ENCODE measurements around the gene WRAP53. TPM values are rescaled to one million over a fixed set of nuclear protein-coding genes. Genes with fewer than 3 reads are reported as not detected.
"Not testable (repeated sequence)": the region's sequence is repeated elsewhere in the genome, so short reads cannot be mapped to it uniquely, and the experiment has no call there.

WRAP53 gene
- 38.8 TPM for polyA plus RNA-seq (2012; ENCODE audit: insufficient read depth, insufficient read length)

DNA sequence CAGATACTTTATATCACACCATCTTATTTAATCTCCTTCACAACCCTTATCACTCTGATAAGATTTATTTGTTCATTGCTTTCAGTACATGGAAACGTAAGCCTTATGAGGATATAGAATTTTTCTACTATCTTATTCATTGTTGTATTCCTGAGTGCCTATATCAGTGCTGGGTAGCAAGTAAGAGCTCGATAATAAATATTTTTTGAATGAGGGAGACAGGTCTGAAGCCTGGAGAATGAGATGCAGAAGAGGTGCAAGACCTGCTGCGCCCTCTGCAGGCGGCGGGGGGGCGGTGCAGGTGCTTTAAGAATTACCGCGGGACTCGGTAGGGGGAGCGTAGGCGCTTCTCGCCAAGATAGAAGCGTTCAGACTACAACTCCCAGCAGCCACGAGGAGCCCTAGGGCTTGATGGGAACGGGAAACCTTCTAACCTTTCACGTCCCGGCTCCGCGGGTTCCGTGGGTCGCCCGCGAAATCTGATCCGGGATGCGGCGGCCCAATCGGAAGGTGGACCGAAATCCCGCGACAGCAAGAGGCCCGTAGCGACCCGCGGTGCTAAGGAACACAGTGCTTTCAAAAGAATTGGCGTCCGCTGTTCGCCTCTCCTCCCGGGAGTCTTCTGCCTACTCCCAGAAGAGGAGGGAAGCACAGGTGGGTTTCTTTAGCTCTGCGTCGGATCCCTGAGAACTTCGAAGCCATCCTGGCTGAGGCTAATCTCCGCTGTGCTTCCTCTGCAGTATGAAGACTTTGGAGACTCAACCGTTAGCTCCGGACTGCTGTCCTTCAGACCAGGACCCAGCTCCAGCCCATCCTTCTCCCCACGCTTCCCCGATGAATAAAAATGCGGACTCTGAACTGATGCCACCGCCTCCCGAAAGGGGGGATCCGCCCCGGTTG lies at the start of gene WRAP53:
Gene WRAP53 (plus strand): TSS at position 570 of the 900 bp plus-strand sequence. CDS start 172 bp downstream, at position 742.
- DNase-seq (ENCODE audit: low read depth, low spot score) = peak; percentile 94
- peak within 1 kb of the TSS; percentile 100 for H3K4me3 ChIP-seq (ENCODE audit: low read length)

DNA sequence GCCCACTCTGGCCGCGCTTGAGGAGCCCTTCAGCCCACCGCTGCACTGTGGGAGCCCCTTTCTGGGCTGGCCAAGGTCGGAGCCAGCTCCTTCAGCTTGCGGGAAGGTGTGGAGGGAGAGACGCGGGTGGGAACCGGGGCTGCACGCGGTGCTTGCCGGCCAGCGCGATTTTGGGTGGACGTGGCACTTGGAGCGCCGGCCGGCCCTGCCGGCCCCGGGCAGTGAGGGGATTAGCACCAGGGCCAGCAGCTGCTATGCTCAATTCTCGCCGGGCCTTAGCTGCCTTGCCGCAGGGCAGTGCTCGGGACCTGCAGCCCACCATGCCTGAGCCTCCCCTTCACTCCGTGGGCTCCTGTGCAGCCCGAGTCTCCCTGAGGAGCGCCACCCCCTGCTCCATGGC lies 47.5 kb upstream of the WRAP53 start:
- no peak overlapping the region for H3K4me3 ChIP-seq (ENCODE audit: low read length)
- DNase-seq (ENCODE audit: low read depth, low spot score) = no peak

DNA sequence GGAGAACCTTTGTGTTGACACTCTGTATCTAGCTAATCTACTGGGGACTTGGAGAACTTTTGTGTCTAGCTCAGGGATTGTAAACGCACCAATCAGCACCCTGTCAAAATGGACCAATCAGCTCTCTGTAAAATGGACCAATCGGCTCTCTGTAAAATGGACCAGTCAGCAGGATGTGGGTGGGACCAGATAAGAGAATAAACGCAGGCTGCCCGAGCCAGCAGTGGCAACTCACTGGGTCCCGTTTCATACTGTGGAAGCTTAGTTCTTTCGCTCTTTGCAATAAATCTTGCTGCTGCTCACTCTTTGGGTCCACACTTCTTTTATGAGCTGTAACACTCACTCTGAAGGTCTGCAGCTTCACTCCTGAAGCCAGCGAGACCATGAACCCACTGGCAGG lies 46.6 kb upstream of the WRAP53 start:
- not testable (repeated sequence) for H3K4me3 ChIP-seq (ENCODE audit: low read length); DNase-seq (ENCODE audit: low read depth, low spot score)

DNA sequence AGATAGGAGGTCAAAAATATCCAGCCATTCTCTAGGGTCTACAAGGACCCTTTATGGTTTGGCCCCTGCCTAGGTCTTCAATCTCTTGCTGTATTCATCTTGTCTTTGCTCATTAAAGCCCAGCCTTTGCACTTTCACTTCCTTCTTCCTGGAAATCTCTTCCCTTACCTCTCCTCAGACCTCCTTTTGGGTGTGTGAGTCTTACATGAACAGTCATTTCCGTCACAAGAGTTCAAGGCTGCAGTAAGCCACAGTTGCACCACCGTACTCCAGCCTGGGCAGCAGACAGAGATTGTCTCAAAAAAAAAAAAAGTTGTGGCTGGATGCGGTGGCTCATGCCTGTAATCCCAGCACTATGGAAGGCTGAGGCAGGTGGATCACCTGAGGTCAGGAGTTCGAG lies 43.5 kb upstream of the WRAP53 start:
- H3K4me3 ChIP-seq (ENCODE audit: low read length) = no peak overlapping the region
- no peak for DNase-seq (ENCODE audit: low read depth, low spot score)

DNA sequence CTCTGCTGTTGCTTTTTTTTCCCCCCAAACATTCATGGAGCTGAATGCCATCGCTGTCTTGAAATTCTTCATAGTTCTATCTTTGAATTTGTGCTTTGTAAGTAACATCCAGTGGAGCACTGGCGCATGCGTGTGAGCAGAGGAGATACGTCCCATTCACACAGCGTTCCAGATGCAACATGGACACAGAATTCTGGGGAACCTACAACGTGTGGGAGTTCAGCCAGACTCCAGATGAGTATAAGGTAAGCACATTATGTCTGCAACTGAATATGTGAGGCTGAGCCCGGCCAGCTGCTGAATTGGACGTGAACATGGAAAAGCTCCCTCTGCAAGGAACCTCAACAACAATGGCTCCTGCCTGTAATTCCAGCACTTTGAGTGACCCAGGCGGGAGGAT lies 41.8 kb upstream of the WRAP53 start:
- no peak overlapping the region for H3K4me3 ChIP-seq (ENCODE audit: low read length)
- no peak for DNase-seq (ENCODE audit: low read depth, low spot score)

DNA sequence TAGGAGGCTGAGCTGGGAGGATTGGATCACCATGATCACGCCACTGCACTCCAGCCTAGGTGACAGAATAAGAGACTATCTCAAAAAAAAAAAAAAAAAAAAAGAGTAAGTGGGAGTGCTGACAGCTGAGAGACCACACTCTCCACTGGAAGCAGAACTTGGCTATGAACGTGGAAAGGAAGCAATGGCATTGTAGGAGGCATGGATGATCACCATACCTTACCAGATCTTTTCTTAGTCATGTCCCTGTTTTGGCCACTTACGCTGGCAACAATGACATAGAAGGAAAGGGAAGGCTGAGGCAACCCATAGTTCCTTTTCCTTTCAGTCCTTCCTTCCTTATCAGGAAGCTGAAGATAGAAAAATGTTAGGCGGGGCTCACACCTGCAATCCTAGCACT lies 41.3 kb upstream of the WRAP53 start:
- DNase-seq (ENCODE audit: low read depth, low spot score) = no peak
- no peak overlapping the region for H3K4me3 ChIP-seq (ENCODE audit: low read length)

DNA sequence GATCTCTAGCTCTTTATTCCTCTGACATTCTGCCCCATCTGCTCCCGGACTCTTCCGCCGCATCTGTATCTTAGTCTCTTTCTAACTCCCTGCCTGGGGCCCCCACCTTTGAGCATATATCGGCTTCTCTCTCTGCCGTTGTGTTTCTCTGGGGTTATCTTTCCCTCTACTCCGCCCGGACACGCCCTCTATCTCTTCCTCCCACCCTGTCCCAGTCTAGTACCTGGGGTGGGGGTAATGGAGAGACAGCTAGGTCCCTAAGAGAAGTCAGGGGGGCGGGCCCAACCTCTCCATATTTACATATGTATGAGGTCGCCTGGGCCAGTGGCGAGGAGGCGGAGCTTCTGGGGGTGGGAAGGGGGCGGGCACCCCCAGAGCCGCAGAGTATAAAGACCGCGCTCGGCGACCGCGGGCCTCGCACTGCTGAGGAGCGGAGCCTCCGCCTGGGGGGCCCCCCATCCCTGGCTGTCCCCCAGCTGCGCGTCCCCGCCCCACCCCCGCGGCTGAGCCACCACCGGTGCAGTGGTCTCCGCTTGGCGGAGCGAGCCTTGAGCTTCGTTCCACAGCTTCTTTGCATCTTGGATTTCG lies 37.7 kb upstream of the WRAP53 start, which contains the start of gene ATP1B2:
Gene ATP1B2 (plus strand): TSS at position 418 of the 588 bp plus-strand sequence. CDS start 593 bp downstream, outside the sequence.
- H3K4me3 ChIP-seq (ENCODE audit: low read length) = peak within 1 kb of the TSS; percentile 22; the same call in 1 of the 2 replicates
- DNase-seq (ENCODE audit: low read depth, low spot score) = peak; percentile 66

DNA sequence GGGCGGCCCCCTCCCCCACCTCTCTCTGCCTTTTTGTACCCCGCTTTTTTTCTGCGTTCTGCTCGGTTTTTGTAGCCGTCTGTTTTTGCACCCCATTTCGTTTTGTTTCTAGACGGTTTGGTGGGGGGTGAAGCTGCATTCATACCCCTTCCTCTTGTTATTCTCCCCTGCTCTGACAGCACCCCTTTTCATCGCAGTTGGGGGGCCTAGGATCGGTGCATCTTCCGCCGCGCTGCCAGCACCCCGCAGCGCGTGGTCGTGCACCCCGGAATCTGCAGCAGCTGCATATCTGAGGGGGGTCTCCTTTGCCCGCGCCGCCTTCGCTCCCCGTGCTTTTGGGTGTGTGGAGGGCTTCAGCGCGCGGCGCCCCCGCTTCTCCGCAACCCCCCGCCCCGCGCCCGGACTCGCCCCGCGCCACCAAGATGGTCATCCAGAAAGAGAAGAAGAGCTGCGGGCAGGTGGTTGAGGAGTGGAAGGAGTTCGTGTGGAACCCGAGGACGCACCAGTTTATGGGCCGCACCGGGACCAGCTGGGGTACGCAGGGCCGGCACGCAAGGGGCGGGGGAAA lies 37.1 kb upstream of the WRAP53 start:
- no peak for DNase-seq (ENCODE audit: low read depth, low spot score)
- peak overlapping the region; percentile 22; the same call in 1 of the 2 replicates for H3K4me3 ChIP-seq (ENCODE audit: low read length)

DNA sequence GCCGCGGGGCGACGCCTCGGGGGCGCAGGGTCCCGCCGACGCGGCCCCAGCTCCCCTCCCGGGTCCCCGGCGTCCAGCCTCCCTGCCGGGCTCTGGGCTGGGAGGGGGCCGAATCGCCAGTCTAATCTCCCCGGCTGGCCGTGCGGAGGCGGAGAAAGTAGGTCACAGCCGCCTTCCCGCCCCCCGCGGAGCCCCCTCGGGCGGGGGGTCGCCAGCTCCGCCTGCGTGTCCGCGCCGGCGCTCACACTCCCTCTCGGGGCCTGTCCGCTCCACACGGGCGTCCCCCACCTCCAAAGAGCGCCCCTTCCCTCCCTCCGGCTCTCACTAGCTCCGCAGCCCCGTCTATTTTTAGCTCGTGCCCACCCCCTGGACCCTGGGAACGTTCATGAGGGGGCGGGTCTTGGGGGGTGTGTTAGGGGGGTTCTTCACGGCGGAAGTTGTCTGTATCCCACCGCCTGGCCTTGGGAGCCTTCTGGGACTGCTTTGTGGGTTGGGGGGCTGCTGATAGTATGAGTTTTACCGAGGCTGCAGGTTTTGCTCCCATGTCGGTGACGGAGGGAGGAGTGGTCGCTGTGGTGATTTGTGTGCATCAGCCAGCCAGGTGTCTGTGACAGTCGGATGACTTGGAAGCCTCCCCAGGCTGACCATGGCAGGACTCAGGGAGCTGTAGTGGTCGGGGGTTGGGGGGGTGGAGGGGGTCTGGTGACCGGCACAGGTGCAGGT lies 36.5 kb upstream of the WRAP53 start:
- no peak overlapping the region for H3K4me3 ChIP-seq (ENCODE audit: low read length)
- no peak for DNase-seq (ENCODE audit: low read depth, low spot score)

DNA sequence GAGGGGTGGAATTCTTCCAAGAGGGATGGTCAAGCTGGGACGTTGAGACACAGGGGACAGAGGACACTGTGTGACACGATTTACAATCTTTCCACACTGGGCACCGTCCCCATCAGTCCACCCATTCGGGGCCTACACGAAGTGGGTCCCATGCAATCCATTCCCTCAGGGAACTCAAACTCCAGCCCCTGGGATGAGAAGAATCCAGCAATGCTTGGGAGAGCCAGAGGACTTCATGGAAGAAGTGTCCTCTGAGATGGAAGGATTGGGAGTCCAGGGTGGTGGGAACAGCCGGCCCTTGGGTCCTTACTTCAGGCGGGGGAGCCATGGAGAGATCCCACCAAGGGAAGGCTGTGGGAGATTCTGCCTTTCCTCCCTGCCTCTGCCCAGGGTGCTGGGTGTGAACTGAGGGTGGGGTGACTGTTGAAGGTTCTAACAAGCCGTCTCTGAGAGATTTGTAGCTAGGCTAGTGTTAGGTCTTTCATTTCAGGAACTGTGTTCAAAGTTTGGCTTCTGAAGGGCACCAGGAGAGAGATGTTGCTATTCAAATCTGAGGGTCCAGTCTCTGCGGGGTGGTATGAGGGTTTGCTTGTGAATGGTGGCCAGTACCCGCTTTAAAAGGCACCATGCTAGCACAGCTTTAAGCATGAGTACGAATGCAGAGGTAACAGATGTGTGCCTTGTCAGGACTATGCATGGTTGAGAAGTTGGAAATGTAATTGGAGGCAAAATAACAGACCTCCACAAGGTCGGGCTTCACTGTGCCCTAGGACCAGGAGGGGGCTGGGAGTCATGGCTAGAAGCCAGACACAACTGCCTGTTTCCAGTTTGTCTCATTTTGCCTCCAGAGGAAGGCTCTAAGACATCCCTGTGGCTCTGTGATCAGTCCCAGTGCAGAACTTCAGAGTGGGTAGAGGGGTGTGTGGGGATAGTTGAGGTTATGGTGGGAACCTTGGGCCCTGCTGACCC lies 35.6 kb upstream of the WRAP53 start:
- no peak overlapping the region for H3K4me3 ChIP-seq (ENCODE audit: low read length)
- no peak for DNase-seq (ENCODE audit: low read depth, low spot score)

DNA sequence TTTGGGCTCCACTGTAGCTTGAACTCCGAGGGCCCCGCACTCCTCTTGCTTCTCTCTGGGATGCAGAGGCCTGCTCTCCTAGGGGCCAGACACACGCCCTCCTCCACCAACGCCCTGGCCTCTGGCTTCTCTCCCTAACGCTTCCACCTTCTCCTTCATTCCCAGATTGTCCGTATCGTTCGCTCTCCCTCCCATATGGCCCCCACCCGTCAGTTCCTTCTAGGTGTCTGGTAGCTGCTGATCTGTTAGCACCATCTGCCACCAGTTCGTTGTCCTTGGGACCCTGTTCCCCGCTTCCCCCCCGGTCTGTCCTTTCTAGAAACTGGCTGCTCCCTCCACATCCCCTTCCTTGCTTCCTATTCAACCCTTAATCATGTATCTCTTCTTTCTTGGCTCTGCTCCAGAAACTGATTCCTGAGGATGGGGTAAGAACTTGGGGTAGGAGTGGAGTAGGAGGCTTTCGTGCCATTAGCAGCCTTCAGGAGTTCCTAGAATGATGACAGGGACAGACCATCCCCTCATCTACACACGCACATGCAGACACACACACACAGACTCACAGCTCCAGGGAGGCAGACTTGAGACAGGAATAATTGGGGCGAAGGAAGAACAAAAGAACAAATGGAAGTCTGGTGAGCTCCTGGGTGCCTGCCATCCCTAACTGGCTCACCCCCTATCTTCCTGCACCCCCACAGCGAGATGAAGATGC lies 33.3 kb upstream of the WRAP53 start:
- no peak for DNase-seq (ENCODE audit: low read depth, low spot score)
- no peak overlapping the region for H3K4me3 ChIP-seq (ENCODE audit: low read length)

DNA sequence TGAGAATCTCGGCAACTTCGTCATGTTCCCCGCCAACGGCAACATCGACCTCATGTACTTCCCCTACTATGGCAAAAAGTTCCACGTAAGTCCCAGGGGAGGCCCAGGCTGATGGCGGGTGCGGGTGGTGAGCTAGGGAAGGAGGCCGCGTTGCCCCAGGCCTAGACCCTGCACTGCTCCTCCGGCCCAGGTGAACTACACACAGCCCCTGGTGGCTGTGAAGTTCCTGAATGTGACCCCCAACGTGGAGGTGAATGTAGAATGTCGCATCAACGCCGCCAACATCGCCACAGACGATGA lies 32.8 kb upstream of the WRAP53 start:
- no peak for DNase-seq (ENCODE audit: low read depth, low spot score)
- no peak overlapping the region for H3K4me3 ChIP-seq (ENCODE audit: low read length)

DNA sequence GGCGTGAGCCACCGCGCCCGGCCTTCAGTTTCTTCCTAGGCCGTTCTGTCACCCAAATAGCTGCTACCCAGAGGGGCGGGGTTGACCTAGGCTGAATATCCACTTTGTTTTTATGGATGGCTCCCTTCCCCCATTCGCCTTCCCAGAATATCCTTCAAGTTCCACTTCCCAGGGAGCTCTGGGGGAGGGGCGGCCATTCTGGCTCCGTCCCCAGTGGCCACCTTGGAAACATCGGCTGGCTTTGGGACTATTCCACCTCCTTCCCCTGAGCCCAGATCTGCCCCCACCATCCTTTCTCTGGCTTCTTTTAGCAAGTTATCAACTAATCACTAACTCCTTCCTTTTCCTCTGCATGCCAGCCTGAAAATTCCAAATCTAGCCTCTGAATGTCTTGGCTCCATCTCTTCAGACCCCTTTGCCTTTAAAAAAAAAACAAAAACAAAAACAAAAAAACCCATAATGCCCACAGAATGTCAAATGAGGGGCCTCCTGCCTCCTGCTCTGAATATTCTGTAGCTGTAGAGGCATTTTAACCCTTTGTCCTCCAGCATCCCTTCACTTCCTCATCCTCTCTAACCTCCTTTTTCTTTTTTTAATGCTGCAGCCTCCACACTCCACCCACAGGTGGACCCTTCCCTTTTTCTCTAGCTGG lies 31.2 kb upstream of the WRAP53 start:
- H3K4me3 ChIP-seq (ENCODE audit: low read length) = no peak overlapping the region
- DNase-seq (ENCODE audit: low read depth, low spot score) = no peak

DNA sequence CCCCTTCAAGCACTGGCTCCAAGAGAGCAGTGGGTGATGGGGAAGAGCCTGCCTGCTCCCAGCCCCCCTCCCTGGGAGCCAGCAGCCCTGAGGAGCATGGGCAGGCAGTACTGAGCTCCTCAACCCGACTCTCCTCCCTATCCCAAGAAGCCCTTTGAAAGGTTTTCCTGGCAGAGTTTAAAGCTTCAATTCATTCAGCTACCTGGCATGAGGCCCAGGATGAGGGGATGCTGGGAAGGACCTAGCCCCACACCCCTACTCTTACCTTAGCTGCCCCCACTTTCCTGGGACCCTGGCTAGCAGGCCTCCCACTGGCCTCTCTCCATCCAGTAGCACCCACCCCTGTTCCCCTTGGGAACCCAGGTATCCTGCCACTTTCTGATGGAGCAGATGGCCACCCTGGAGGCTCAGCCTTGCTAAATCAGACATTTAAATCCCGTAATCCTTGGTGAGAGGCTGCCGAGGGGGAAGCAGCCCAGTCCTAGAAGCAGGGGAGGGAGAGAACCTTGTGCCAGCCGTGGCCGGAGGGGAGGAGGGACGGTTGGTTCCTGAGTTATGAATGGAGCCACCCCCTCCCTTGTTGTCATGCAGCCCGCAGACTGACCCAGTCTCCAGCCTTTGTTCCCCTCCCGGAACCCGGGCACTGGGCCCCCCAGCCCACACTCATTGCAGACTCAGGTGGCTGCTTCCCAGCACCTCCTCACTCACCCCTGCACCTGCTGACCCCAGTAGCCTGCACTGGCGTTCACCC lies 20.4 kb upstream of the WRAP53 start:
- DNase-seq (ENCODE audit: low read depth, low spot score) = no peak
- H3K4me3 ChIP-seq (ENCODE audit: low read length) = no peak overlapping the region

DNA sequence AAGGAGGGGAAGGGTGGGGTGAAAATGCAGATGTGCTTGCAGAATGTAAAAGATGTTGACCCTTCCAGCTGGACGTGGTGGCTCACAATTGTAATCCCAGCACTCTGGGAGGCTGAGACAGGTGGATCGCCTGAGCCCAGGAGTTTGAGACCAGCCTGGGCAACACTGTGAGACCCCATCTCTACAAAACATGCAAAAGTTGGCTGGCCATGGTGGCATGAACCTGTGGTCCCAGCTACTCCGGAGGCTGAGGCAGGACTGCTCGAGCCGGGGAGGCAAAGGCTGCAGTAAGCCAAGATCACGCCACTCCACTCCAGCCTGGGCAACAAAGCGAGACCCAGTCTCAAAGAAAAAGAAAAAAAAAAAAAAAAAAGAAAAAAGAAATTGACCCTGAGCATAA lies 19.8 kb upstream of the WRAP53 start:
- DNase-seq (ENCODE audit: low read depth, low spot score) = no peak
- H3K4me3 ChIP-seq (ENCODE audit: low read length) = no peak overlapping the region

DNA sequence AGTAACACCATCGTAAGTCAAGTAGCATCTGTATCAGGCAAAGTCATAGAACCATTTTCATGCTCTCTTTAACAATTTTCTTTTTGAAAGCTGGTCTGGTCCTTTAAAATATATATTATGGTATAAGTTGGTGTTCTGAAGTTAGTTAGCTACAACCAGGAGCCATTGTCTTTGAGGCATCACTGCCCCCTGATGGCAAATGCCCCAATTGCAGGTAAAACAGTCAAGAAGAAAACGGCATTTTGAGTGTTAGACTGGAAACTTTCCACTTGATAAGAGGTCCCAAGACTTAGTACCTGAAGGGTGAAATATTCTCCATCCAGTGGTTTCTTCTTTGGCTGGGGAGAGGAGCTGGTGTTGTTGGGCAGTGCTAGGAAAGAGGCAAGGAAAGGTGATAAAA lies 15.0 kb upstream of the WRAP53 start:
- no peak for DNase-seq (ENCODE audit: low read depth, low spot score)
- H3K4me3 ChIP-seq (ENCODE audit: low read length) = no peak overlapping the region

DNA sequence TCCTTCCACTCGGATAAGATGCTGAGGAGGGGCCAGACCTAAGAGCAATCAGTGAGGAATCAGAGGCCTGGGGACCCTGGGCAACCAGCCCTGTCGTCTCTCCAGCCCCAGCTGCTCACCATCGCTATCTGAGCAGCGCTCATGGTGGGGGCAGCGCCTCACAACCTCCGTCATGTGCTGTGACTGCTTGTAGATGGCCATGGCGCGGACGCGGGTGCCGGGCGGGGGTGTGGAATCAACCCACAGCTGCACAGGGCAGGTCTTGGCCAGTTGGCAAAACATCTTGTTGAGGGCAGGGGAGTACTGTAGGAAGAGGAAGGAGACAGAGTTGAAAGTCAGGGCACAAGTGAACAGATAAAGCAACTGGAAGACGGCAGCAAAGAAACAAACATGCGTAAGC lies 13.3 kb upstream of the WRAP53 start:
- no peak overlapping the region for H3K4me3 ChIP-seq (ENCODE audit: low read length)
- no peak for DNase-seq (ENCODE audit: low read depth, low spot score)
